NCI-H2227 (cell line): ENCODE results near the gene AGPAT3.
A peak's percentile ranks its signal among the peaks of the same experiment; 100 is the strongest.

ENCODE experiments used
- DNase-seq: peaks from one replicate; lab custom pipeline; 2025; ENCODE audit not compliant: unreplicated experiment; lab: John Stamatoyannopoulos, UW

Gene AGPAT3

GRCh38 chr21:43989401-43989800, 124.4 kb downstream of the AGPAT3 start:
- no peak for DNase-seq

DNA sequence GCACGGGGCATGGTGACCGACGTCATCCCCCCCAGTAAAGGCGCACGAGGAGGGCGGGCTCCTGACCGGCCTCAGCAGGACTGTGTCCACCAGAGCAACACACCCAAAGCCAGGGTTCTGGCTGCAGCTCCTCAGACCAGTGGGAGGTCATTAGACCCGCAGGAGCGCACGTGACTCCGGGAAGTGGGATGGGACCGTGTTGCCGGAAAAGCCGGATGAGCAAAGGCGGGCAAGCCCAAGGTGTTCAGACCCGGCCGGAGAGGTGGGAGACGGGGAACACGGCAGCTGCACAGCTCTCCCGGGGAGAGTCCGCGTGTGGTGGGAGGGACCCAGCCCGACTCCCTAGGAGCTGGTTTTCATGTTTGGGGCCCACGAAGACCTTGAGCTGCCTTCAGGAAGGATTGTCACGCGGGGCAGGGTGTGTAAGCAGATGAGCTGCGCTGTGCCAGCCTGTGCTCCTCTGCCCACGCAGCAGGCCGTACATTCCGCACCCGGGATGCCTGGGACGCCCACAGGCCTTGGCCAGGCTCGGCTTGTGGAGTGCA, 126.5 kb downstream of the AGPAT3 start:
- DNase-seq = no peak

- no peak for DNase-seq
These were observed 127.1 kb downstream of the AGPAT3 start for GRCh38 chr21:43992121-43992520.

DNA sequence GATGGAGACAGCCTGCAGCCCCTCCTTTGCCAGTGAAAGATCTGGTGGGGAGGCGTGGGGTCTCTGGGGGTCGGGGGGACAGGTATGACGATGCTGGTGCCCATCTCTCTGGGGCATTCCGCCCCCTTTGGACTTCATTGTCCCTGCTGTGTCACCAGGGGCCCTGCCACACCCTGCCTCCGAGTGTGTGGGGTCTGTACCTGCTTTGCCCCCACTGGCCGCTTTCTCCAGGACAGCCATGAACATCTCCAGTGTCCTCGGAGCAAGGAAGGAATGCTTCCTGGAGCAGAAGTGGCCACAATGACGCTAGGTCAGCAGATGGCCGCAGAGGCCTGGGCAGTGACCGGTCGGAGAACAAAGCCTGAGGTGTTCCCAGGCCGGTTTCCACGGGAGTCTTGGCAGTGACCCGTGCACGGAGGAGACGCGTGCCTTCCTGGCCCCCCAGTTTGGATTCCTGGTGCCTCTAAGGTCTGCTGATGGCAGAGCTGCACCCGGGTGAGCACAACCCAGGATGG, 128.5 kb downstream of the AGPAT3 start:
- no peak for DNase-seq

DNA sequence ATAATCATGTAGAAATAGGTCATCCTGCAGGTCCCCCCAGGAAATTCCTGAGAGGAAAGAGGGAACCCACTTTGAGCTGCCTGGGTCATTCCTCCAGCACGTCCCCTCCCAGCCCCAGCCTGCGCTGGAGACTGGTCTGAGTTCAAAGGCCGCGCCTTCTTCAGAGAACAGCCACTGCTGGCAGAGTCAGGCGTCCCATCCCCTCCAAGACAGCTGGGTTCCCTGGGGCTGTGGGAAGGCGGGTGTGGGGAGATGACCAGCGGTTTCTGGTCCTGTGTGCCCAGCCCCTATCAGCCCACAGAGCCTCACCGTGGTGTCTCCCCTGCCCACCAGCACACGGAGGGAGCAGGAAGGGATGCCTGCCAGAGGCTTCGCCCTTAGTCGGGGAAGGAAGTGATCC, 129.1 kb downstream of the AGPAT3 start:
- DNase-seq = no peak

GRCh38 chr21:43994646-43995045, 129.6 kb downstream of the AGPAT3 start:
- no peak for DNase-seq

- no peak for DNase-seq
These were observed 130.6 kb downstream of the AGPAT3 start for GRCh38 chr21:43995521-43996105.

- DNase-seq = no peak
These were observed 133.0 kb downstream of the AGPAT3 start for GRCh38 chr21:43997766-43998742.

DNA sequence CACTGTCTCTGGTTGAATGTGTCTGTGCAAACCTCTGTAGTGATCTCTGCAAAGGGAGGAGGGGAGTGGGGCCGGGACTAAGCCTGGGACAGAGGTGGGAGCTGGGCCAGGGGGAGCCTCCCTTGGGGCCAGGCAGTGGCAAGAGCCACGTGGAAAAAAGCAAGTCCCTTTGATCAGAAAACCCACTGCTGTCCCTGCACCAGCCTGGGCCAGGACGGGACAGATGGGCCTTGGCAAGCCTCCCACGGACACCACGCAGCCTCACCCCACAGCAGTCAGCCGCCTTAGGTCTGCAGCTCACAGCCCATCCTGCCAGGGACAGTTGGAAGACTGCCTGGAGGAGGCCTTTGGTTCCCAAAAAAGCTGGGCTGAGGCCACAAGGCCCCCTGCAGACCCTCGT, 135.3 kb downstream of the AGPAT3 start:
- DNase-seq = no peak

DNA sequence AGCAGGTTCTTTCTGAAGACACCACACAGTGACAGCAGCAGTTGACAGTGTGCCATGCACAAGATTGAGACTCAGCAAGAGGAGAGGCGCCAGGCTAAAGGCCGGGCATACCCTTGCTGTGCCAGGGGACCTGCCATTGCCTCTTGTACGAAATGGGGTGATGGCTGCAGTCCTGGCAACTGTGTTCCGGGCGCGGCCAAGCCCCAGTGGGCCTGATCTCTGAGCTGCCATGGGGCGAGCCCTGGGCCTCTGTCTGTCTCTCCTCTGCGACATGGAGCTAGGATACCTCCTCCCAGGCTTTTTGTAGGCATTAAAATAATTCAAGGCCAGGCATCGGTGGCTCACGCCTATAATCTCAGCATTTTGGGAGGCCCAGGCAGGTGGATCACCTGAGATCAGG, 137.5 kb downstream of the AGPAT3 start:
- DNase-seq = no peak

DNA sequence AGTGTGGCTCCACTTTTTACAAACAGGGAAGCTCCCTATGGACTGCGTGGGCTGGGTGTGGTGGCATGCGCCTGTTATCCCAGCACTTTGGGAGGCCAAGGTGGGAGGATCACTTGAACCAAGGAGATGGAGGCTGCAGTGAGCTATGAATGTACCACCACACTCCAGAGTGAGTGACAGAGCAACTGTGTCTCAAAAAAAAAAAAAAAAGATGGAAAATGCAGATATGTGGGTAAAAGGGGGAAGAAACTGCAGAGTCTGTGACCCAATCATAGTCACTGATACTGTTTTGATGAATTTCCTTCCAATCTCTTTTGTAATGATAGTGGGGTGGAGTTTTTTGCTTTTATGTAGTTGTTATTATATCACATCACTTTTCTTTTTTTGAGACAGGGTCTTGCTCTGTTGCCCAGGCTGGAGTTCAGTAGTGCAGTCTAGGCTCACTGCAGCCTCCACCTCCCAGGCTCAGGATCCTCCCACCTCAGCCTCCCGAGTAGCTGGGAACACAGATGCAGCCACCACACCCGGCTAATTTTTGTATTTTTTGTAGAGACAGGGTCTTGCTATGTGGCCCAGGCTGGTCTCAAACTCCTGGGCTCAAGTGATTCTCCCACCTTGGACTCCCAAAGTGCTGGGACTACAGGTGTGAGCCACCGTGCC, 138.4 kb downstream of the AGPAT3 start:
- no peak for DNase-seq

- no peak for DNase-seq
These were observed 140.0 kb downstream of the AGPAT3 start for GRCh38 chr21:44005071-44005470.

GRCh38 chr21:44005593-44005992, 140.6 kb downstream of the AGPAT3 start:
- no peak for DNase-seq

DNA sequence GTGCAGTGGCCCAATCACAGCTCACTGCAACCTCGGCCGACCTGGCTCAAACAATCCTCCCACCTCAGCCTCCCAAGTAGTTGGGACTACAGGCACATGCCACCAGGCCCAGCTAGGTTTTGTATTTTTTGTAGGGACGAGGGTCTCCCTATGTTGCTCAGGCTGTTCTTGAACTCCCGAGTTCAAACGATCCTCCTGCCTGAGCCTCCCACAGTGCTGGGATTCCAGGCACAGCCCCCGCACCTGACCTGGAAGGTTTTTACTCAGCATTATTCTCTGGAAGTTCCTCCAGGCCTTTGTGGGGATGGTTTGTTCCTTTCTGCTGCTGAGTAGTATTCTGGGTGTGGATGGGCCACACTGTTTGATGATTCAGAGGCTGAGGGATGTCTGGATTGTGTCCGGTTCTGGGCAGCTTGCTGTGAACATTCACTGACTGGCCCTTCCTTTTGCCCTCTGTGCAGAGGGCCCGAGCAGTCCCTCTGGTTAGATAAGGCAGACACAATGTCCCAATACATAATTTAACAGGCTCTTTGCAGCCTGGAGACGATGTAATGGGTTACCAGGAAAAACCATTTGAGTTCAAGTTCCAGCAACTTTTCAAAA, 141.1 kb downstream of the AGPAT3 start:
- no peak for DNase-seq

GRCh38 chr21:44006656-44007055, 141.6 kb downstream of the AGPAT3 start:
- DNase-seq = no peak

DNA sequence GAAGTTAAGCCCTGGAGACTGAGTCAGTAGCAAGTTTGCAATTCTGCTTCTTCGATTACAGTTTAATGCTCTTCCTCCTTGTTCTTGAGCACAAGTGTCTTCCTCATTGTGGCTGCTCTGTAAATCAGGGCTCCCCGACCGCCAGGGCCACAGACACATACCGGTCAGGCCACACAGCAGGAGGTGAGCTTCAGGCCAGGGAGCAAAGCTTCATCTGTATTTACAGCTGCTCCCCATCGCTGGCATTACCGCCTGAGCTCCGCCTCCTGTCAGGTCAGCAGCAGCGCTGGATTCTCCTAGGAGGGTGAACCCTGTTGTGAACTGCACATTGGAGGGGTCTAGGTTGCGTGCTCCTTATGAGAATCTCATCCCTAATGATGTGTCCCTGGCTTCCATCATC, 145.4 kb downstream of the AGPAT3 start:
- peak; percentile 28 for DNase-seq

DNA sequence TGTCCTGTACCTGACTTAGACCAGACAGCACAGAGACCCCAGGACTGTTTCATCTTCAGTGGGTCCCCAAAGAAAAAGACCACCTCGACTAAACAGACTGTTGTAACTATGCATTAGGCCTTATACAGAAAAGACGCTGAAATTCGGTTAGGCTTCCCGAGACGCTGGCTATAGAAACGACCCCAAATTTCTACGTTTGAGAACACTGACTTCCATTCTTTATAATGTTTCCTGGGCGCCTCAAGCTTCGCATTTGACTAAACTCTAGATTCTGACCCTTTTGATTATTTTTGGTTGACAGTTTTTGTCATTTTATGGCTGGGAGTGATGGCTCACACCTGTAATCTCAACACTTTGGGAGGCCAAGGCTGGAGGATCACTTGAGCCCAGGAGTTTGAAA, 146.1 kb downstream of the AGPAT3 start:
- no peak for DNase-seq

DNA sequence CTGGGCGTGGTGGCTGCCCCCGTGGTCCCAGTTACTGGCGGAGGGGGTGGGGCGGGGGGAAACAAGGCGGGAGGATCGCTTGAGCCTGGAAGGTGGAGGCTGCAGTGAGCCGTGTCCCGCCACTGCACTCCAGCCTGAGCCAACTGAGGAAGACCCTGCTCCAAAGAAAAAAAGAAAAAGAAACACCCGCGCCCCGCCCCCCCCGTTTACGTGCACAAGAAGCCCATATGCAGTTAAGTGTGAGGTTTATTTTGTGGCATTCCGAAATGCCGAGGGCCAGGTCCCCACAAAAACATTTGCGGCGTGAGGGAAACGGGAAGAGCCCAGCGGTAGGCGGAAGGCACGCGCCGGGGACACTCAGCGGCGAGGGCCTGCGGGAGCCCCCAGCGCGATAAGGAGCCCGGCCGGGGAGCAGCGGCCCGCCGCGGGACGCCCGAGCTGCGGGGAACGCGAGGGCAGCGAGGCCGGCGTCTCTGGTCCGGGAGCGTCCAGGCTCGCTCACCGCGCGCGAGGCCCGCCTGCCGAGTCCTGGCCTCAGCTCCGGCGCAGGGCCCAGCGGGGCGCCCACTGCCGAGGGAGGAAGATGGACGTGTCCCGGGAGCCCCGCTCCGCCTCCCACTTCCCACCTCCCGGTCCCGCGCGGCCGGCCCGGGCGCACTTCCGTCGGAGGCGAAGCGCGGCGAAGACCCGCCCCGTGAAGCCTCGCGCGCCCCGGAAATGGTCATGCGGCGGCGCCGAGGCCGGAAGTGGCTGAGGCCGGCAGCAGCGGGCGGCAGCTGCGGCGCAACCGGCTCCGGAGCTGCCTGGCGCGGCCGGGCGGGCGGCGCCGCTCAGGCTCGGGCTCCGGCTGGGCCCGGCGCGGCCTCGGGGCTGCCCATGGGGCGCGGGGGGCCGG, 146.8 kb downstream of the AGPAT3 start, which contains the start of gene TRAPPC10:
TRAPPC10 (plus strand) TSS at position 731 of the 895 bp plus-strand sequence. CDS start 185 bp downstream, outside the sequence.
- peak; percentile 95 for DNase-seq

DNA sequence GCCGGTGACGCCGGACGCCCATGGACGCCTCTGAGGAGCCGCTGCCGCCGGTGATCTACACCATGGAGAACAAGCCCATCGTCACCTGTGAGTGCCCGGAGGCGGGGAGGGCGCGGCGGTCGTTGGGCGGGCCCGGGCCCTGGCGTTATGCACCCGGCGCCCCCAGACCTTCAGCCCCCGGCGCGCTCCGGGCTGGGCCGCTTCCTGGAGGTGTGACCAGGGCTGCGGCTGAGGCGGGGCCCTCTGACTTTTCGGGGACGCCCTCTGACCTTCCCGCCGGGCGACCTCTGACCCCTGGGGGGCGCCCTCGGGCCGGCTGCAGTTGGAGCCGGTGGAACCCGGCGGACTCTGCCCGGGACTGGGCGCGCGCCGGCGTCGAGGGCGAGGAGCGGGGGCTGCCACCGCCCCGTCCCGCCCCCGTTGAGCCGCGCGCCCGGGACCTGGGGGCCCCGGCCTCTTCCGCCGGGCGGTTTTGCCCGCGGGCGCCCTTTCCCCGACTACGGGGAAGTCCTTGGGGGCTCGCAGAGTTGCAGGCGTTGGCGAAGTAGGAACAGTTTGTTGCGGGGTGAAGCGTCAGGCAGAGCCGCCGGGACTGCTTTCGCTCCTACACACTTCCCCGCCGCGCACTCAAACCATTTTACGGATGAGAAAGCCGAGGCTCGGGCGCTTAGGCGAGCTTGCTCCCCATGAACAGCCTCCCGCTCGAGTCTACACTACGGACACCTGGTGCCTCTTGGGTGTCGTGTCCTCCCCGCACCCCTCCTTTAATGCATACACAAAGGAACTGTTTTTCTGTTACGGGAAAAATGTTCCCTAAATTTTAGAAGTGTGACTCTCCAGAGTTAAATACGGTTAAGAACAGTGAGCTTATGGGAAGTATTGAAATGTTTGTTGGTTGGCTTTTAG, 147.7 kb downstream of the AGPAT3 start:
- peak; percentile 74 for DNase-seq
